Mononuclear cell (primary cell): Measurements from ENCODE around the gene PODXL. TPM values are rescaled to one million over a fixed set of nuclear protein-coding genes. Genes with fewer than 3 reads are reported as not detected.

Source experiments
- H3K27me3 ChIP-seq: 2 replicates; pipeline ENCODE4 v1.6.0; 2011; ENCODE audit warnings: low read length, control low read depth; ENCODE audit not compliant: insufficient read depth
- H3K4me1 ChIP-seq: 2 replicates; pipeline ENCODE4 v1.5.1; 2011; ENCODE audit warnings: mild to moderate bottlenecking, low read length, control low read depth; ENCODE audit not compliant: insufficient read depth
- H3K4me3 ChIP-seq: 2 replicates; pipeline ENCODE4 v1.5.1; 2011; ENCODE audit warnings: mild to moderate bottlenecking, low read length, moderate library complexity
- H3K9me3 ChIP-seq: 2 replicates; pipeline ENCODE4 v1.5.1; 2011; ENCODE audit warnings: low read depth, mild to moderate bottlenecking, control low read depth, low read length
- total RNA-seq: library from RNA; depleted of rRNA; stranded (reverse); fragments of >200 nt; gene quantifications from one replicate; pipeline ENCODE4 v1.2.3, GENCODE V29; 2012

PODXL gene
- total RNA-seq: 0.21 TPM

DNA sequence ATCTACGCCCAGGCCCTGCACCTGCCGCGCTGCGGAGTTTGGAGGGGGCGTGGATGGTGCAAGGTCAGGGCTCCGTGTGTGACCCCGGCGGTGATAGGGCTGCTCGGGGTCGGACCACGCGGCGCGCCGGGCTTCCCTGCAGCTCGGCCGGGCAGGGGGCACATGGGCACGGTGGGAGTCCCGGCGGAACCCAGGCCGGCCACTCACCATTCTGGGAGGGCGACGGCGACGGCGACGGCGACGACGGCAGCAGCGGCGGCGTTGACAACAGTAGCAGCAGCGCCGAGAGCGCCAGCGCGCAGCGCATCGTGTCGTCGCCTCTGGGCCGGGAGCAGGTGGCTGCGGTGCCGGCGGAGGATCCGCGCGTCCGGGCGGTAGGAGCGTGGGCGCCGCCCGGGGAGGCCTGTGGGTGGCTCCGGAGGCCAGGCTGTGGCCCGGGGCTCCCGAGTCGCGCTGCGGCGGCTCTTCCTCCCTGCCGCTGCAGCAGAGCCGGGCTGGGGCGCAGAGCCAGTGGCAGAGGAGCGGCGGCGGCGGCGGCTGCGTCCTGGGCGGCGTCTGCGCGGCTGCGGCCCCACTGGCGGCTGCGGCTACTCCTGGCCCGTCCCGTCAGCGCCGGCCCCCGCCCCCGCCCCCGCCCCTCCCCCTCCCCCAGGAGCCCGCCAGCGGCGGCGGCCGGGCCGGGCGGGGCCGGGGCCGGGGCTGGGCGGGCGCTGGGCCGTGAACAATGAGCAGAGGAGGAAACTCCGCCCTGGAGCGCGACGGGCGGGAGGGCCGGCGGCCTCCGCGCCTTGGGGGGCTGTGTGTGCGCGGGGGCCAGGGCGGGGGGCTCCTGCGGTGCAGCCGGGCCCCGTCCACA lies at the start of gene PODXL:
TSS of gene PODXL (minus strand) at position 576 of the 856 bp plus-strand sequence. CDS start at position 307, 269 bp downstream.
- H3K4me3 ChIP-seq: peak within 1 kb of the TSS; percentile 30
- no peaks in the 10 kb centered on the region for H3K9me3 ChIP-seq
- peaks cover 49% of the 10 kb centered on the region for H3K27me3 ChIP-seq
- peaks cover 26% of the 10 kb centered on the region for H3K4me1 ChIP-seq

DNA sequence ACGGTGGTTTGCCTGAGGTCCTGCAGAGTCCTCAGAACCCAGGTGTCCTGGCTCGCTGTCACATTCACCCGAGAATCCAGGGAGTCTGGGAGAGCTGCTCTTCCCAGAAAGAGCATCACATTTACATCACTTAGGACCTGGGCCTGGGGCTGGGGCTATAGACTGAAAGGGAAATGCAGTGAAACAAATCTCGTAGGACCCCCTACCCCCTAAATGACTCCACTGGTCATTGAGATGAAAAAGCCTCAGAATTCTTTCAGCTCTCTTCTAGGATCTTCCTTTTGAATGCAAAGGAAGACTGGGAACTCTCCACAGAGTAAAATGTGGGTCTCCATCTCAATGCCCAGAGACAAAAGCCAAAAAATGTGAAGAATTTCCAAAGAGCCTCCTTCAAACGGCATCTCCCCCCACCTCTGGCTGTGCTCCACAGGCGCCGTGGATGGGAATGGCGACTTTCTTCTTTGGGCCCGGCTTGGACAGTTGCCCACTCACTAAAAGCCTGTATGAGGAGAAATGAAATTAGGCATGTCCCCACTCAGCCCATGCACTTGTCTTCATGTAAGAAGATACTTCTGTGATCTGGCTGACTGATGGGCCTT lies 49.0 kb upstream of the PODXL start:
- H3K4me3 ChIP-seq: no peak overlapping the region
- H3K27me3 ChIP-seq: no peaks in the 10 kb centered on the region
- no peaks in the 10 kb centered on the region for H3K9me3 ChIP-seq

DNA sequence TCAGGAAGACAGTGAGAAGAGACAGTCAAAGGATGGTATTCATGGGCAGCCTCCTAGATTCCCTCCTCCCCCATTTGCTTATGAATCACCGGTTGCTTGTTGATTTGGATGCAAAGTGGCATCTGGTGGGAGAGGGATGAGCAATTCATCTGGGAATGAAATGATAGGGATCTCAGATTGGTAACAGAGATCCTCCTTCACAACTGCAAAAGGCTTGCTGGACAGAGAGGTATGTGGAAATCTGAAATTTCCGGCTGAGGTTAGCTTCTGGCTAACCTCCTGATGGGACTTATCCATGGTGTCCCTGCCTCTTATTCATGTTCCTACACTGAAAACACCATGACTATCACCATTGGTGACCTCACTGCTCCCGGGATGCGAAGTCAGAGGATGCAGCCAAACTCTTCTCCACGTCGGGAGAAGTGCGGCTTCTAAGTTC lies 48.4 kb upstream of the PODXL start:
- no peaks in the 10 kb centered on the region for H3K4me1 ChIP-seq
- no peaks in the 10 kb centered on the region for H3K9me3 ChIP-seq
- no peaks in the 10 kb centered on the region for H3K27me3 ChIP-seq

More for the DNA sequence above, 49.0 kb upstream of the PODXL start:
- no peaks in the 10 kb centered on the region for H3K4me1 ChIP-seq

DNA sequence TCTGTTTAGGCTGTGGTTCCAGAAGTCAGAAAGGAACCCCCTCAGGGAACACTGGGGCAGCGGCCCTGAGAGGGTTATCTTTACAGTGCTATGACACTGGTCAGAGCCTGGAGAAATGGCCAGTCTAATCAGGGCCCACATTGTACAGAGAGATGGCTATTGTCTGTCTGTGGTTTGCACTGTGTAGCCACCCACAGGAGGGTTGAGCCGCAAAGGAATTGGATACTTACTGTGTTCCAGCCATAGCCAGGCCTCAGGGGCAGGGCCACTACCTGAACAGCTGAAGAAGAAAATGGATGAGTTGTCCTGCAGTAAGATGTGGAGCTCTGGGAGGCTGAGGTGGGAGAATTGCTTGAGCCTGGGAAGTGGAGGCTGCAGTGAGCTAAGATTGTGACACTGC lies 47.5 kb upstream of the PODXL start:
- Histone ChIP-seq H3K4me1 (no peaks in the 10 kb centered on the region), H3K9me3 (no peaks in the 10 kb centered on the region), H3K4me3 (no peak overlapping the region), H3K27me3 (no peaks in the 10 kb centered on the region)

More for the DNA sequence above, 48.4 kb upstream of the PODXL start:
- H3K4me3 ChIP-seq: no peak overlapping the region

DNA sequence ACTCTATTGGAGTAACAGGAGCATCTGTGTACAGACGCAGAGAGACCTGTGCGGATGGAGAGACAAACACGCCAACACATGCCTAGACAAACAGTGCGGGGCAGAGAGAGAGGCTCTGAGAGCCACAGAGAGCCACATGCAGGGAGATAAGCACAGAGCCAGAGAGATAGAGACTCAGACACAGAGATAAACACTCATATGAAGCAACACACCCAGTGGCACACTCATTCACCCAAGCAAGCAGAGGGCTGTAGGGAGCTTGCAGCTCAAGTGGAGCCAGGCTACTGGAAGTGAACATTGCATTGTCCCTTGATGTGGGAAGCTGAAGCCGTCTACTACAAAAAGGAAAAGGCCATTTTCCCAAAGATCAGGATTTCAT lies 46.6 kb upstream of the PODXL start:
- Histone ChIP-seq H3K4me3 (no peak overlapping the region), H3K9me3 (no peaks in the 10 kb centered on the region), H3K4me1 (no peaks in the 10 kb centered on the region), H3K27me3 (no peaks in the 10 kb centered on the region)

DNA sequence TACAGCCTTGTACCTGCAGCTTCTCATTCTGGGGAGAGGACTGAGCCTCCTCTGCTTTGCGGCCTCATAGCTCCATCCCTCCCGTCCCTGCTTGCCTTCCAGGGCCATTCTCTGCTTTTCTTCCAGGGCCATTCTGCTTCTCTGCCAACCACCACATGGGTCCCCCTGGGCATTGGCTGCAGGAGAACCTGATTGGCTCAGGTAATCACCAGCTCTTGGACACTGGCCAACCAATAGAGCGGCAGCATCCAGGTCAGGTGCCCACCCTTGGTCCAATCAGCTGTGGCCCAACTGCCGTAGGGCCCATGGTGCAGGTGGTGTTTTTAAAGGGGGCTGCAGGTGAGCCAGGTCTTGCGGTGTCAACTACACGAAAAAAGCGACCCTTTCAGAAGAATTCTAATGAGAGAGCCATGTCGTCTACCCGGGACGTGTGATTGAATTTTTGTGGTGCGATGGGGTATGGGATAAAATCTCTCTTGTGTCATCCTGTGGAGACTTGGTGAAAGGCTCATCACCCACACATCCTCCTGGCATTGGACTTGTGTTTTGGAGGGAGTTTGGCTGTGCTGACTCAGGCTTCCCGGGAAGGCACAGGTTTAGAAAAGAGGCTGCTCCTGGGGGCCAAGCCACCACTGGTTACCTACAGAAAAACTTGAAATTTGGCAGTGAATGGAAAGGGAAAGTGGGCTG lies 46.0 kb upstream of the PODXL start:
- H3K4me1 ChIP-seq: no peaks in the 10 kb centered on the region
- H3K4me3 ChIP-seq: no peak overlapping the region
- H3K9me3 ChIP-seq: no peaks in the 10 kb centered on the region
- H3K27me3 ChIP-seq: no peaks in the 10 kb centered on the region

DNA sequence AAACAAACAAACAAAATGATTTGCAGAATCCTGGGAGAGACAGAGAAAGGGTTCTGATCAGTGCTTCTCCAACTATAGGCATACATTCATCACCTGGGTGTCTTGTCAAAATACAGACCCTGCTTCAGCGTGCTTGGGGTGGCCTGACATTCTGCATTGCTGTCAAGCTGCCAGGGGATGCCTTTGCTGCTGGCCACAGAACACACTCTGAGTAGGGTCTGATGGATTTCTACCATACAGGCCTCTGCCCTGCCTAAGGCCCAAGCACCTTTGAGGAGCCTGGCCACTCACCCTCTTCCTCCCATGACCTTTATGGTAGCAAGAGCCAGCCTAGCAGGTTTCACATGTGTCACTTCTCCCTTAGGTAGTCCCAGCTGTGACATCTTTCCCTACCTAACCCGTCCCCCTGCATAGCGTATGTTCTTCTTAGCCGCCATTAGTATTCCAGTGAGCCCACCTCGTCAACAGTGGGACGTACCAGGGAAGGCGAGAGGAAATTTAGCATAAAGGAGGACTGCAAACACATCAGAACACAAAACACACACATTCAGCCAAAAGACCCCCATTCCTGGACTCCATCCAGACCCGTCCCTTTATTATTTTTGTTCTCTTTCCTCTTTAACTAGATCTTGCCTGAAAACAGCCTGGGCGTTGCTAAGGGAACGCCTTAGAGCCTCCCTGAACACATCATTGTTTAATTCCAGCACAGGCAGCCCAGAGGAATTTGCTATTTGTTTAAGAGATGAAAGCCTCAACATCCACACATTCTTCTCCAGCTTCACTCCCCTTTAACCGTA lies 43.9 kb upstream of the PODXL start:
- no peaks in the 10 kb centered on the region for H3K4me1 ChIP-seq
- no peak overlapping the region for H3K4me3 ChIP-seq

DNA sequence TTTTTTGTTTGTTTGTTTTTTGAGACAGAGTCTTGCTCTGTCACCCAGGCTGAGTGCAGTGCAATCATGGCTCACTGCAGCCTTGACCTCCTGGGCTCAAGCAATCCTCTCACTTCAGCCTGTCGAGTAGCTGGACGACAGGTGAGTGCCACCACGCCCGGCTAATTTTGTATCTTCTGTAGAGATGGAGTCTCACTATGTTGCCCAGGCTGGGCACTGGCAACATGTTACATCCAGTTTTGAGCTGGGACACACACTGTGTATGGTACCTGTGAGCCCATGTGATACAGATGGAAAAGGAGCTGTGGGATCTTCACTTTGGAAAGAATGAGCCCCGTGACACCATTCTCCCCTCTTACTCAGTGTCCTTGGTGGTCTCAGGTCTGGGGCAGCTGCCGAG lies 40.4 kb upstream of the PODXL start:
- no peaks in the 10 kb centered on the region for H3K27me3 ChIP-seq
- H3K4me3 ChIP-seq: no peak overlapping the region
- no peaks in the 10 kb centered on the region for H3K9me3 ChIP-seq
- no peaks in the 10 kb centered on the region for H3K4me1 ChIP-seq

More for the DNA sequence above, 43.9 kb upstream of the PODXL start:
- H3K27me3 ChIP-seq: no peaks in the 10 kb centered on the region
- no peaks in the 10 kb centered on the region for H3K9me3 ChIP-seq

DNA sequence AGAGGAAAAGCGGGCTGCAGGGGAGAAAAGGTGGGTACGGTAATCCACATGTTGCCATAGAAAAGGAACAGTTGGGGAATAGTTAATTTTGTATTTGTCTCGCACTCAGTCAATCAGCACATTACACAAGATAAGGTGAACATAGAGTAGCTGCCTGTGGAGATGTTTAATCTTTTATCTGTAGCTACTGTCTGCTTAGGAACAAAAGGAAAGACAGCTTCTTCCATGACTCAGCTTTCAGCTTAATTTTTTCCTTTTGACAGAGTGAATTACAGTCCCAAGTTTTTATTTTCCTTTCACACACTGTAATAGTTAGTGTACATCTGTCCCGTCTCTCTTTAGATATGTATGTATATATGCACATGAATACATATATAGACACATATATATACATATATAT lies 39.3 kb upstream of the PODXL start:
- H3K4me3 ChIP-seq: no peak overlapping the region
- H3K4me1 ChIP-seq: no peaks in the 10 kb centered on the region
- no peaks in the 10 kb centered on the region for H3K9me3 ChIP-seq
- no peaks in the 10 kb centered on the region for H3K27me3 ChIP-seq

DNA sequence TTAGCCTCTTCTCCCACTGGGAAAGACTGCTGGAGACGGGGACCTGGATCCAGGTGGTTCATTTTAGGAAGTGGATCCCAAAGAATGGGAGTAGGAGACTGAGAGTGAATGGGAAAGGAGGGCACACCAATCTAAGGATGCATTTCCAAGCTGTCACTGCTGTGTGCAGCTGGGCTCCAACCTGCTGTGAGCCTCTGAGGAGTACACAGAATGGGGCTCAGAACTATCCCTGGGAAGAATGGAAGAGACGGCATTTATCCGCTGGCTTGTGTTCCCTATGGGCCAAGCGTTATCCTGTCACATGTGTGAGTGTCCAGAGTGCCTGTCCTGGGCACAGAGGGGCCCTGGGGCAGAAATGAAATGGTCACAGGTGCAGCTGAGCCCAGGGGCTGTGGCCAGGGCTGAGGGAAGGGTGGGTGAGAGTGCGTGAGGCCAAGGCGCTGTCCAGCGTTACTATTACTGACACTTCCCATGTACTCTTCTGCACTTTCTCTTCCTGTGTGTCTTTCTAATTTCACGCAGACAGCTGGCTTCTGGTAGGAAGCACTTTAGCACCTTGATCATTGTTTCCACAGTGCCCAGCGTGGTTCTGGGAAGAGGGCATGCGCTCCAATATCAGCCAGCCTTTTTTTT lies 35.4 kb upstream of the PODXL start:
- no peak overlapping the region for H3K4me3 ChIP-seq

DNA sequence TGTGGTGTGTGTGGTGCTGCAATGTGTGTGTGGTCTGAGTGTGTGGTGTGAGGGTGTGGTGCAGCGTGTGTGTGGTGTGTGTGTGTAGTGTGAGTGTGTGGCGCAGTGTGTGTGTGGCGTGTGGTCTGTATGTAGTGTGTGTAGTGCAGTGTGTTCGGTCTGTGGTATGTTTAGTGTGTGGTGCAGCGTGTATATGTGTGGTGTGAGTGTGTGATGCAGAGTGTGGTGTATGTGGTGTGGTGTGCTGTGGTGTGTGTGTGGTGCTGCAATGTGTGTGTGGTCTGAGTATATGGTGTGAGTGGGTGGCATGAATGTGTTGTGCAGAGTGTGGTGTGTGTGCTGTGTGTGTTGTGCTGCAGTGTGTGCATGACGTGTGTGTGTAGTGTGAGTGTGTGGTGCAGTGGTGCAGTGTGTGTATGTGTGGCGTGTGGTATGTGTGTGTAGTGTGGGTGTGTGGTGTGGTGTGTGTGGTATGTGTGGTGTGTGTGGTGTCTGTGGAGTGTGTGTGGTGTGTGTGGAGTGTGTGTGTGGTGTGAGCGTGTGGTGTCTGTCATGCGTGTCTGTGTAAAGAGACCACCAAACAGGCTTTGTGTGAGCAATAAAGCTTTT lies 31.0 kb upstream of the PODXL start:
- no peaks in the 10 kb centered on the region for H3K4me1 ChIP-seq
- H3K27me3 ChIP-seq: no peaks in the 10 kb centered on the region
- H3K4me3 ChIP-seq: no peak overlapping the region
- no peaks in the 10 kb centered on the region for H3K9me3 ChIP-seq

More for the DNA sequence above, 35.4 kb upstream of the PODXL start:
- H3K4me1 ChIP-seq: no peaks in the 10 kb centered on the region
- no peaks in the 10 kb centered on the region for H3K9me3 ChIP-seq
- H3K27me3 ChIP-seq: no peaks in the 10 kb centered on the region

DNA sequence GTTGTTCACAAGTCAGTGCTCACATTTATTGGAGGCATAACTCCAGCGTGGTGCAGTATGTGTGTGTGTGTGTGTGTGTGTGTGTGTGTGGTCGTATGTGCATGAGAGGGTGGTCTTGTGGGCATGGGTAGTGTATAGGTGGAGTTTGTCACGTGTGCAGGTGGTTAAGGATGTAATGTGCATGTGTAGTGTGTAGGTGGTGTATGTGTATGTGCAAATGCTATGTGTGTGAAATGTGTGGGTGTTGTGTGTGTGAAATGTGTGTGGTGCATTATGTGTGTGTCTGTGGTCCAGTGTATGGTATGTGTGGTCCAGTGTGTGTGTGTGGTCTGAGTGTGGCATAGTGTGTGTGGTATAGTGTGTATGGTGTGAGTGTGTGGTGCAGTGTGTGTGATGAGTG lies 30.3 kb upstream of the PODXL start:
- no peaks in the 10 kb centered on the region for H3K9me3 ChIP-seq
- no peak overlapping the region for H3K4me3 ChIP-seq

DNA sequence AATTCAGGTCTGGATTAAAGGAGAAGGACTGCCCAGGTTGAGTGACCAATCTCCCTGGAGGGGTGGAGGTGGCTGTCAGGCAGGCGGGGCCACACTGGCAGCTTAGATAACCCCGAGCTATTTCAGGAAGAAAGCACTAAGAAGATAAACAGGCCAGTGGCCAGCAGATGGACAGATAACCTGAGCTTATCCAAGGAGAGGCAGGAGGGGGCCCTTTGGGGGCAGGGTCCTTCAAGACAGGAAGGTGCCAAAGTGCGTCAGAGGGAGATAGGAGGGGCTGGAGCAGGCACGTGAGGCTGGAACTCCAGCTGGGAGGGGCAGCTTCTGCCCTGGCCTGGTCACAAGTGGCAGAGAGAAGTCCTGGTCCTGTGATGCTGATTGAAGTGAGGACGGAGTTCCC lies 29.8 kb upstream of the PODXL start:
- Histone ChIP-seq H3K27me3 (no peaks in the 10 kb centered on the region), H3K9me3 (no peaks in the 10 kb centered on the region), H3K4me3 (no peak overlapping the region), H3K4me1 (no peaks in the 10 kb centered on the region)

More for the DNA sequence above, 30.3 kb upstream of the PODXL start:
- Histone ChIP-seq H3K4me1 (no peaks in the 10 kb centered on the region), H3K27me3 (no peaks in the 10 kb centered on the region)

DNA sequence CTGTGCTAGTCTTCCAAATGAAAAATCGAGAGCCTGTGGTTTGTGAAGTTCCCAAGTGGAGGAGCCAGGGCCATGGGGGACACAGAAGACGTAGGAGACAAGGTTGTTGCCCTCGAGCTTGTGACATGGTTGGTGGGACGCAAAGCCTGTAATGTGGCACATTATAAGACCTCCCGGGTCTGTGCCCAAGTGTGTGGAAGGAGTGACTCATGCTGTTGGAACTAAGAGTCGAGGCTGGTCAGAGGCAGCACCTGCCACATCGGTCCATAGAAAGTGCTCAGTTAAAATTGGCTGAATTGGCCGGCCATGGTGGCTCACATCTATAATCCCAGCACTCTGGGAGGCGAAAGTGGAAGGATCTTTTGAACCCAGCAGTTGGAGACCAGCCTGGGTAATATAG lies 27.0 kb upstream of the PODXL start:
- Histone ChIP-seq H3K4me3 (no peak overlapping the region), H3K4me1 (no peaks in the 10 kb centered on the region), H3K27me3 (no peaks in the 10 kb centered on the region), H3K9me3 (no peaks in the 10 kb centered on the region)
